ENCODE data around the gene MOV10.

DNA sequence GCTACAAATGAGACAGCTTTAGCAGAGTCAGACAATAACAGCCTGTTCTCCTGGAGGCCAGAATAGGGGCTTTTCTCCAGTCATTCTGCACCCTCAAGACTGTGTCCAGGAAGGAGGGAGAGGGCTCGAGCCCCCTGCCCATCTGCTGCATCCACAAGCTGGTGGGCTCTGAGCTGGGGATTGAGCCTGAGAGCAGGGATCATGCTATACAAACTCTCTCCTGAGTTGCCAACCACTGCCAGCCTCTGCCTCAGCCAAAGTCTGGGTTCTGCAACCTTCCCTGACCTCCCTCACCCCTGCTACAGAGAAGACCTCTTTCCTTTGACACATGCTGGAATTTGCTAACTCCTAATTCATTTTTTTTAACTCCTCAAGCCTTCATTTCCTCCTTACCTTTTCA, 55.5 kb downstream of the MOV10 start:
- TF ChIP-seq CTCF (IDR thresholded peaks at IDR 0.05; ENCODE audit: low read length) (no peak), EZH2 (optimal IDR thresholded peaks at IDR 0.05; ENCODE audit: low read depth, low read length) (no peak)
